Hepatocyte (in vitro differentiated cells): ENCODE data around the gene MRPL10. TPM values are rescaled to one million over a fixed set of nuclear protein-coding genes. Genes with fewer than 3 reads are reported as not detected.

Experiments used
- DNase-seq: peaks from one replicate; pipeline ENCODE4 v3.0.0-alpha.2; 2016; ENCODE audit warnings: low spot score
- H2AFZ ChIP-seq: fragments of 200-600 bp; sonication (generic); 2 replicates; pipeline ENCODE4 v1.6.0; 2016; ENCODE audit warnings: antibody characterized with exemption, mild to moderate bottlenecking
- H3K27ac ChIP-seq: fragments of 200-600 bp; sonication (generic); 2 replicates; pipeline ENCODE4 v1.5.1; 2016; ENCODE audit warnings: mild to moderate bottlenecking
- H3K27me3 ChIP-seq: fragments of 200-600 bp; sonication (generic); 2 replicates; pipeline ENCODE4 v1.6.1; 2016
- H3K36me3 ChIP-seq: fragments of 200-600 bp; sonication (generic); replicated peaks from 2 replicates; pipeline ENCODE4 v1.5.1; 2016; ENCODE audit warnings: low read depth; ENCODE audit not compliant: insufficient read depth
- H3K4me1 ChIP-seq: fragments of 200-600 bp; sonication (generic); 2 replicates; pipeline ENCODE4 v1.5.1; 2016; ENCODE audit warnings: mild to moderate bottlenecking, moderate library complexity; ENCODE audit not compliant: insufficient read depth
- H3K4me2 ChIP-seq: fragments of 200-600 bp; sonication (generic); 2 replicates; pipeline ENCODE4 v1.6.0; 2016
- H3K4me3 ChIP-seq: fragments of 200-600 bp; sonication (generic); 2 replicates; pipeline ENCODE4 v1.5.1; 2016; ENCODE audit warnings: mild to moderate bottlenecking
- H3K79me2 ChIP-seq: fragments of 200-600 bp; sonication (generic); 2 replicates; pipeline ENCODE4 v1.6.0; 2017; ENCODE audit warnings: mild to moderate bottlenecking
- H3K9me2 ChIP-seq: fragments of 200-600 bp; sonication (generic); replicated peaks from 2 replicates; pipeline ENCODE4 v1.6.0; 2017; ENCODE audit warnings: mild to moderate bottlenecking; ENCODE audit not compliant: insufficient read depth
- H3K9me3 ChIP-seq: fragments of 200-600 bp; sonication (generic); 2 replicates; pipeline ENCODE4 v1.5.1; 2016; ENCODE audit warnings: low read depth, mild to moderate bottlenecking
- H4K20me1 ChIP-seq: fragments of 200-600 bp; sonication (generic); 2 replicates; pipeline ENCODE4 v1.6.0; 2016; ENCODE audit warnings: mild to moderate bottlenecking; ENCODE audit not compliant: insufficient read depth, poor library complexity, severe bottlenecking
- CTCF ChIP-seq: fragments of 200-600 bp; sonication (generic); IDR thresholded peaks from 2 replicates; pipeline ENCODE4 v1.5.1; 2016; ENCODE audit warnings: antibody characterized with exemption, mild to moderate bottlenecking; ENCODE audit not compliant: poor library complexity
- EZH2 ChIP-seq: fragments of 200-600 bp; sonication (generic); IDR thresholded peaks from 2 replicates; pipeline ENCODE4 v1.6.1; 2016; ENCODE audit warnings: antibody characterized with exemption, mild to moderate bottlenecking, borderline replicate concordance
- EZH2phosphoT487 ChIP-seq: fragments of 200-600 bp; sonication (generic); IDR thresholded peaks from one replicate; pipeline ENCODE4 v1.6.1; 2018; ENCODE audit warnings: antibody characterized with exemption, mild to moderate bottlenecking, low read depth, moderate library complexity; ENCODE audit not compliant: unreplicated experiment, severe bottlenecking
- WGBS: methylation state at CpG from one replicate; pipeline ENCODE4 v1.1.6; 2016; ENCODE audit warnings: low lambda C conversion rate; ENCODE audit errors: missing lambda C conversion rate; 5-methylcytosine and 5-hydroxymethylcytosine counted together
- polyA plus RNA-seq: library from polyadenylated mRNA; unstranded; fragments of >200 nt; fragmentation: Nextera tagmentation; extraction: Ambion mirVana; gene quantifications from 2 replicates; pipeline ENCODE4 v1.2.1, GENCODE V29; 2016
- total RNA-seq: library from RNA; depleted of rRNA; stranded (reverse); fragments of >200 nt; gene quantifications from 2 replicates; pipeline ENCODE4 v1.2.3, GENCODE V29; 2014

Gene MRPL10
- total and polyA plus RNA-seq, 2 experiments from 2014 or later: 30.7 to 33.7 TPM

- Histone ChIP-seq H3K27ac (peak overlapping the region; percentile 81), H4K20me1 (no peaks in the 10 kb centered on the region), H3K79me2 (no peaks in the 10 kb centered on the region), H3K4me2 (no peak overlapping the region), H3K9me3 (no peaks in the 10 kb centered on the region), H3K27me3 (no peaks in the 10 kb centered on the region), H3K4me3 (no peak overlapping the region), H3K9me2 (no peaks in the 10 kb centered on the region), H2AFZ (no peak overlapping the region), H3K4me1 (peaks cover 22% of the 10 kb centered on the region), H3K36me3 (no peaks in the 10 kb centered on the region)
- no peak for TF ChIP-seq EZH2phosphoT487
- TF ChIP-seq EZH2: no peak
- TF ChIP-seq CTCF: no peak
- no peak for DNase-seq
- 95% methylated on average over 19 of the region's 22 CpGs for WGBS
Observed at GRCh38 chr17:47808830-47809480, 22.4 kb downstream of the MRPL10 start.

DNA sequence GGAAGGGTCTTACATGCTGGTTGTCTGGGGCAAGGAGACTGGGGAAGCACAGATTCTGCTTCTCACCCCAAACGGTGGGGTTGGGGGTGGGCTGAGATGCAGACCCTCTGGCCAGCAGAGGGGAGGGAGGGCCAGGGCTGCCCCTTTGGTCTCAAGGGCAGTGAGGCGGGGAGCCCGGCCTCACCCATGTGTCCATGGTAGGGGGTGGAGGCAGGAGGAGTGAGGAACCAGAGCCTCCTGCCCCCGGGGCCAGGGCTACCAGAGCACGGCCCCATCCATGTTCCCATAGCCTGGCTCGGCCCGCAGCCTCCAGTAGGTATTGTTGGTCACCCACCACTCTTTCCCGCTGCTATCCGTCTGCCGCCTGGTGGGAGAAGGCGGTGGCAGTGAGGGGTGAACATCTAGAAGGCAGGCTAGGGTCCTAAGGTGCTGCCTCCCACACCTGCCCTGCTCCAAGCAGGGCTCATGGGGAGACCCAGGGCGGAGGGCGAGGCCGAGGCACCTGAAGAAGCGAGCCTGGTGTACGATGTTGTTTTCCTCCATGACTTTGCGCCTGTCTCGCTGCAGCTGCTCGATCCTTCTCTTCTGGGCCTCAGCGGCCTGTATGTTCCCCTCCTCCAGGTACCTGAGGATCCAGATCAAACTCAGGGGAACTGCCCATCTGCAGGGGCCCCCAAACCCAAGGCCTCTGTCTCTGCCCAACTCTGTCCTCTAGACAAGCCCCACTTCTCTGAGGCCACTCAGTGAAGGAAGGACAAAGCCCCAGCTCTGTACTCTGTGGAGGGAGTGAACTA, 23.1 kb downstream of the MRPL10 start:
- WGBS: 91% methylated on average over 20 of the region's 20 CpGs
- H3K79me2 ChIP-seq: no peaks in the 10 kb centered on the region
- peaks cover 22% of the 10 kb centered on the region for H3K4me1 ChIP-seq
- H3K9me3 ChIP-seq: no peaks in the 10 kb centered on the region
- no peaks in the 10 kb centered on the region for H4K20me1 ChIP-seq
- H3K9me2 ChIP-seq: no peaks in the 10 kb centered on the region
- H3K36me3 ChIP-seq: no peaks in the 10 kb centered on the region
- no peak overlapping the region for H3K4me2 ChIP-seq
- TF ChIP-seq EZH2phosphoT487 (no peak), CTCF (no peak), EZH2 (no peak)
- H3K27me3 ChIP-seq: no peaks in the 10 kb centered on the region
- H2AFZ ChIP-seq: no peak overlapping the region
- no peak overlapping the region for H3K27ac ChIP-seq
- no peak overlapping the region for H3K4me3 ChIP-seq
- no peak for DNase-seq

DNA sequence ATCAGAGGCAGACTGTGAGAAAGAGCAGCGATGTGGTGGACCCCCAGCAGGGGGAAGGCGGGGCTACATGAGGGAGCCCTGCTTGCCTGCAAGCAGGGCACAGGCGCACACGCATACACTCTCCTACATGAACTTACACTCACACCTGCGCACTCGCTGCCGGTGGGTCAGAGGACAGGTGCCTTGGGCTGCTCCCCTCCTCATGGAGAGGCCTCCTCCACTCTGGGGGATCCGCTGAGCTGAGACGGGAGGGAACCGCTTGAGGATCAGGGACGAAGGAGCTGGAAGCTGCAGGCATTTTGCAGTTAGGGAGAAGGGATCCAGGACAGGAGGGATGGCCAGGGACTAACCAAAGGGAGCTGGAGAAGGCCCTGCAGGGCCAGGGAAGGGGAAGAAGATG, 23.9 kb downstream of the MRPL10 start:
- Histone ChIP-seq H2AFZ (no peak overlapping the region), H3K9me3 (no peaks in the 10 kb centered on the region), H3K79me2 (no peaks in the 10 kb centered on the region), H3K4me1 (peaks cover 22% of the 10 kb centered on the region), H3K9me2 (no peaks in the 10 kb centered on the region), H3K27ac (no peak overlapping the region), H3K4me2 (no peak overlapping the region), H4K20me1 (no peaks in the 10 kb centered on the region), H3K36me3 (no peaks in the 10 kb centered on the region), H3K4me3 (no peak overlapping the region), H3K27me3 (no peaks in the 10 kb centered on the region)
- WGBS: 86% methylated on average over 11 of the region's 11 CpGs
- TF ChIP-seq CTCF (no peak), EZH2phosphoT487 (no peak), EZH2 (no peak)
- DNase-seq: no peak
